Measurements from ENCODE around the gene FBXL7. TPM values are rescaled to one million over a fixed set of nuclear protein-coding genes. Genes with fewer than 3 reads are reported as not detected.

The FBXL7 gene
- total and polyA plus RNA-seq, 2 experiments from 2014 or later: 4.5 to 15.2 TPM

DNA sequence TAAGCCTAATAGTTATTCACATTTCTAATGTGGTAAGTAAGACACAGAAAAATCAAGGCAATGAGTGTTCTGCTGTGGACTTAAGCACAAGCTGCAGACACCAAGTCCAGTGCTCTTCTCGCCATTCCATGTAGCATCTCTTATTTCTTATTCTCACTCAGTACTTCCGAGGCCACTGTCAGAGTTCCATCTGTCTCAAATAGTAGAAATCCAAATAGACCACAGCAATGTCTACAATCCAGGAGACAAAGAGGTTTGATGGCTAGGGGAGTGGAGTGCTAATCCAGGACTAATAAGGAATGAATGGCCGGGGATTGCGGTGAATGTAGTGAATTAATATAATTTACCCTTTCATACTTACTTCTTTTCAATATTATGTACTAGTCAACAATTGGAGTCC lies 147.3 kb downstream of the FBXL7 start:
- Histone ChIP-seq H4K20me1 (replicated peaks; ENCODE audit: insufficient read depth) (no peaks in the 10 kb centered on the region), H3K27ac (ENCODE audit: low read depth) (no peak overlapping the region), H3K4me3 (no peak overlapping the region), H2AFZ (no peak overlapping the region), H3K36me3 (ENCODE audit: insufficient read depth) (no peaks in the 10 kb centered on the region), H3K27me3 (ENCODE audit: insufficient read depth) (no peaks in the 10 kb centered on the region), H3F3A (replicated peaks; ENCODE audit: low read depth) (no peaks in the 10 kb centered on the region), H3K79me2 (replicated peaks; ENCODE audit: insufficient read depth) (peaks cover 44% of the 10 kb centered on the region), H3K4me2 (no peak overlapping the region), H3K4me1 (ENCODE audit: insufficient read depth) (peaks cover 29% of the 10 kb centered on the region), H3K9me2 (ENCODE audit: insufficient read depth) (peaks cover 12% of the 10 kb centered on the region; the same call in 1 of the 2 replicates)
- TF ChIP-seq NANOG (IDR thresholded peaks at IDR 0.05; ENCODE audit: borderline replicate concordance) (no peak), POLR2AphosphoS5 (IDR thresholded peaks at IDR 0.05; ENCODE audit: low read depth) (no peak), ZNF114 (CRISPR knock-in tag; IDR thresholded peaks at IDR 0.05) (no peak), JUNB (IDR thresholded peaks at IDR 0.05; ENCODE audit: unreplicated experiment) (no peak), ZNF331 (CRISPR knock-in tag; IDR thresholded peaks at IDR 0.05; ENCODE audit: low read depth) (no peak), EZH2phosphoT487 (IDR thresholded peaks at IDR 0.05; ENCODE audit: unreplicated experiment) (no peak), CREB1 (CRISPR knock-in tag; IDR thresholded peaks at IDR 0.05; ENCODE audit: low read depth) (no peak), EZH2 (IDR thresholded peaks at IDR 0.05; ENCODE audit: low read depth, unreplicated experiment) (no peak), STAT1 (IDR thresholded peaks at IDR 0.05; ENCODE audit: unreplicated experiment) (no peak)
- TF ChIP-seq, protein P1, sequence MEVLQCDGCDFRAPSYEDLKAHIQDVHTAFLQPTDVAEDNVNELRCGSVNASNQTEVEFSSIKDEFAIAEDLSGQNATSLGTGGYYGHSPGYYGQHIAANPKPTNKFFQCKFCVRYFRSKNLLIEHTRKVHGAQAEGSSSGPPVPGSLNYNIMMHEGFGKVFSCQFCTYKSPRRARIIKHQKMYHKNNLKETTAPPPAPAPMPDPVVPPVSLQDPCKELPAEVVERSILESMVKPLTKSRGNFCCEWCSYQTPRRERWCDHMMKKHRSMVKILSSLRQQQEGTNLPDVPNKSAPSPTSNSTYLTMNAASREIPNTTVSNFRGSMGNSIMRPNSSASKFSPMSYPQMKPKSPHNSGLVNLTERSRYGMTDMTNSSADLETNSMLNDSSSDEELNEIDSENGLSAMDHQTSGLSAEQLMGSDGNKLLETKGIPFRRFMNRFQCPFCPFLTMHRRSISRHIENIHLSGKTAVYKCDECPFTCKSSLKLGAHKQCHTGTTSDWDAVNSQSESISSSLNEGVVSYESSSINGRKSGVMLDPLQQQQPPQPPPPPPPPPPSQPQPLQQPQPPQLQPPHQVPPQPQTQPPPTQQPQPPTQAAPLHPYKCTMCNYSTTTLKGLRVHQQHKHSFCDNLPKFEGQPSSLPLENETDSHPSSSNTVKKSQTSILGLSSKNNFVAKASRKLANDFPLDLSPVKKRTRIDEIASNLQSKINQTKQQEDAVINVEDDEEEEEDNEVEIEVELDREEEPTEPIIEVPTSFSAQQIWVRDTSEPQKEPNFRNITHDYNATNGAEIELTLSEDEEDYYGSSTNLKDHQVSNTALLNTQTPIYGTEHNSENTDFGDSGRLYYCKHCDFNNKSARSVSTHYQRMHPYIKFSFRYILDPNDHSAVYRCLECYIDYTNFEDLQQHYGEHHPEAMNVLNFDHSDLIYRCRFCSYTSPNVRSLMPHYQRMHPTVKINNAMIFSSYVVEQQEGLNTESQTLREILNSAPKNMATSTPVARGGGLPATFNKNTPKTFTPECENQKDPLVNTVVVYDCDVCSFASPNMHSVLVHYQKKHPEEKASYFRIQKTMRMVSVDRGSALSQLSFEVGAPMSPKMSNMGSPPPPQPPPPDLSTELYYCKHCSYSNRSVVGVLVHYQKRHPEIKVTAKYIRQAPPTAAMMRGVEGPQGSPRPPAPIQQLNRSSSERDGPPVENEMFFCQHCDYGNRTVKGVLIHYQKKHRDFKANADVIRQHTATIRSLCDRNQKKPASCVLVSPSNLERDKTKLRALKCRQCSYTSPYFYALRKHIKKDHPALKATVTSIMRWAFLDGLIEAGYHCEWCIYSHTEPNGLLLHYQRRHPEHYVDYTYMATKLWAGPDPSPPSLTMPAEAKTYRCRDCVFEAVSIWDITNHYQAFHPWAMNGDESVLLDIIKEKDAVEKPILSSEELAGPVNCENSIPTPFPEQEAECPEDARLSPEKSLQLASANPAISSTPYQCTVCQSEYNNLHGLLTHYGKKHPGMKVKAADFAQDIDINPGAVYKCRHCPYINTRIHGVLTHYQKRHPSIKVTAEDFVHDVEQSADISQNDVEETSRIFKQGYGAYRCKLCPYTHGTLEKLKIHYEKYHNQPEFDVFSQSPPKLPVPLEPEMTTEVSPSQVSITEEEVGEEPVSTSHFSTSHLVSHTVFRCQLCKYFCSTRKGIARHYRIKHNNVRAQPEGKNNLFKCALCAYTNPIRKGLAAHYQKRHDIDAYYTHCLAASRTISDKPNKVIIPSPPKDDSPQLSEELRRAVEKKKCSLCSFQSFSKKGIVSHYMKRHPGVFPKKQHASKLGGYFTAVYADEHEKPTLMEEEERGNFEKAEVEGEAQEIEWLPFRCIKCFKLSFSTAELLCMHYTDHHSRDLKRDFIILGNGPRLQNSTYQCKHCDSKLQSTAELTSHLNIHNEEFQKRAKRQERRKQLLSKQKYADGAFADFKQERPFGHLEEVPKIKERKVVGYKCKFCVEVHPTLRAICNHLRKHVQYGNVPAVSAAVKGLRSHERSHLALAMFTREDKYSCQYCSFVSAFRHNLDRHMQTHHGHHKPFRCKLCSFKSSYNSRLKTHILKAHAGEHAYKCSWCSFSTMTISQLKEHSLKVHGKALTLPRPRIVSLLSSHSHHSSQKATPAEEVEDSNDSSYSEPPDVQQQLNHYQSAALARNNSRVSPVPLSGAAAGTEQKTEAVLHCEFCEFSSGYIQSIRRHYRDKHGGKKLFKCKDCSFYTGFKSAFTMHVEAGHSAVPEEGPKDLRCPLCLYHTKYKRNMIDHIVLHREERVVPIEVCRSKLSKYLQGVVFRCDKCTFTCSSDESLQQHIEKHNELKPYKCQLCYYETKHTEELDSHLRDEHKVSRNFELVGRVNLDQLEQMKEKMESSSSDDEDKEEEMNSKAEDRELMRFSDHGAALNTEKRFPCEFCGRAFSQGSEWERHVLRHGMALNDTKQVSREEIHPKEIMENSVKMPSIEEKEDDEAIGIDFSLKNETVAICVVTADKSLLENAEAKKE (CRISPR knock-in tag; IDR thresholded peaks at IDR 0.05): no peak
- TF ChIP-seq, protein P2, sequence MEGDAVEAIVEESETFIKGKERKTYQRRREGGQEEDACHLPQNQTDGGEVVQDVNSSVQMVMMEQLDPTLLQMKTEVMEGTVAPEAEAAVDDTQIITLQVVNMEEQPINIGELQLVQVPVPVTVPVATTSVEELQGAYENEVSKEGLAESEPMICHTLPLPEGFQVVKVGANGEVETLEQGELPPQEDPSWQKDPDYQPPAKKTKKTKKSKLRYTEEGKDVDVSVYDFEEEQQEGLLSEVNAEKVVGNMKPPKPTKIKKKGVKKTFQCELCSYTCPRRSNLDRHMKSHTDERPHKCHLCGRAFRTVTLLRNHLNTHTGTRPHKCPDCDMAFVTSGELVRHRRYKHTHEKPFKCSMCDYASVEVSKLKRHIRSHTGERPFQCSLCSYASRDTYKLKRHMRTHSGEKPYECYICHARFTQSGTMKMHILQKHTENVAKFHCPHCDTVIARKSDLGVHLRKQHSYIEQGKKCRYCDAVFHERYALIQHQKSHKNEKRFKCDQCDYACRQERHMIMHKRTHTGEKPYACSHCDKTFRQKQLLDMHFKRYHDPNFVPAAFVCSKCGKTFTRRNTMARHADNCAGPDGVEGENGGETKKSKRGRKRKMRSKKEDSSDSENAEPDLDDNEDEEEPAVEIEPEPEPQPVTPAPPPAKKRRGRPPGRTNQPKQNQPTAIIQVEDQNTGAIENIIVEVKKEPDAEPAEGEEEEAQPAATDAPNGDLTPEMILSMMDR (conservative IDR thresholded peaks at IDR 0.05; ENCODE audit: low read depth in 2 of 2): no peak
- TF ChIP-seq, protein P3, sequence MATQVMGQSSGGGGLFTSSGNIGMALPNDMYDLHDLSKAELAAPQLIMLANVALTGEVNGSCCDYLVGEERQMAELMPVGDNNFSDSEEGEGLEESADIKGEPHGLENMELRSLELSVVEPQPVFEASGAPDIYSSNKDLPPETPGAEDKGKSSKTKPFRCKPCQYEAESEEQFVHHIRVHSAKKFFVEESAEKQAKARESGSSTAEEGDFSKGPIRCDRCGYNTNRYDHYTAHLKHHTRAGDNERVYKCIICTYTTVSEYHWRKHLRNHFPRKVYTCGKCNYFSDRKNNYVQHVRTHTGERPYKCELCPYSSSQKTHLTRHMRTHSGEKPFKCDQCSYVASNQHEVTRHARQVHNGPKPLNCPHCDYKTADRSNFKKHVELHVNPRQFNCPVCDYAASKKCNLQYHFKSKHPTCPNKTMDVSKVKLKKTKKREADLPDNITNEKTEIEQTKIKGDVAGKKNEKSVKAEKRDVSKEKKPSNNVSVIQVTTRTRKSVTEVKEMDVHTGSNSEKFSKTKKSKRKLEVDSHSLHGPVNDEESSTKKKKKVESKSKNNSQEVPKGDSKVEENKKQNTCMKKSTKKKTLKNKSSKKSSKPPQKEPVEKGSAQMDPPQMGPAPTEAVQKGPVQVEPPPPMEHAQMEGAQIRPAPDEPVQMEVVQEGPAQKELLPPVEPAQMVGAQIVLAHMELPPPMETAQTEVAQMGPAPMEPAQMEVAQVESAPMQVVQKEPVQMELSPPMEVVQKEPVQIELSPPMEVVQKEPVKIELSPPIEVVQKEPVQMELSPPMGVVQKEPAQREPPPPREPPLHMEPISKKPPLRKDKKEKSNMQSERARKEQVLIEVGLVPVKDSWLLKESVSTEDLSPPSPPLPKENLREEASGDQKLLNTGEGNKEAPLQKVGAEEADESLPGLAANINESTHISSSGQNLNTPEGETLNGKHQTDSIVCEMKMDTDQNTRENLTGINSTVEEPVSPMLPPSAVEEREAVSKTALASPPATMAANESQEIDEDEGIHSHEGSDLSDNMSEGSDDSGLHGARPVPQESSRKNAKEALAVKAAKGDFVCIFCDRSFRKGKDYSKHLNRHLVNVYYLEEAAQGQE (IDR thresholded peaks at IDR 0.05; ENCODE audit: unreplicated experiment): no peak
- TF ChIP-seq, protein P4, sequence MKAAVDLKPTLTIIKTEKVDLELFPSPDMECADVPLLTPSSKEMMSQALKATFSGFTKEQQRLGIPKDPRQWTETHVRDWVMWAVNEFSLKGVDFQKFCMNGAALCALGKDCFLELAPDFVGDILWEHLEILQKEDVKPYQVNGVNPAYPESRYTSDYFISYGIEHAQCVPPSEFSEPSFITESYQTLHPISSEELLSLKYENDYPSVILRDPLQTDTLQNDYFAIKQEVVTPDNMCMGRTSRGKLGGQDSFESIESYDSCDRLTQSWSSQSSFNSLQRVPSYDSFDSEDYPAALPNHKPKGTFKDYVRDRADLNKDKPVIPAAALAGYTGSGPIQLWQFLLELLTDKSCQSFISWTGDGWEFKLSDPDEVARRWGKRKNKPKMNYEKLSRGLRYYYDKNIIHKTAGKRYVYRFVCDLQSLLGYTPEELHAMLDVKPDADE (IDR thresholded peaks at IDR 0.05): no peak
- DNase-seq (ENCODE audit: low spot score) (no peak), ATAC-seq (no peak)
- peaks cover 3% of the 10 kb centered on the region; the same call in 1 of the 3 replicates for H3K36me3 Mint-ChIP-seq (ENCODE audit: low read depth)
- H3K4me1 Mint-ChIP-seq: peaks cover 34% of the 10 kb centered on the region
- no peak overlapping the region for H3K4me3 Mint-ChIP-seq
- peaks cover 8% of the 10 kb centered on the region; the same call in 1 of the 3 replicates for H3K9me3 Mint-ChIP-seq
- peaks cover 3% of the 10 kb centered on the region for H3K27me3 Mint-ChIP-seq (ENCODE audit: insufficient read depth, low read depth, poor library complexity)
- H3K27ac Mint-ChIP-seq: no peak overlapping the region
